ENCODE results near the gene GIMAP8. TPM values are rescaled to one million over a fixed set of nuclear protein-coding genes. Genes with fewer than 3 reads are reported as not detected.

Gene GIMAP8
- total RNA-seq, 1 experiment from 2014 or later: not detected

GRCh38 chr7:150441524-150441923 lies 8.9 kb upstream of the GIMAP8 start:
- no peak overlapping the region for H2BK15ac ChIP-seq (ENCODE audit: low read depth, low read length)
- H3K27me3 ChIP-seq (ENCODE audit: insufficient read depth, low read length): no peaks in the 10 kb centered on the region
- H3K23ac ChIP-seq (ENCODE audit: insufficient read length, low read depth, low read length): no peak overlapping the region
- no peaks in the 10 kb centered on the region for H3K4me1 ChIP-seq (ENCODE audit: insufficient read depth, low read length)
- Mint-ChIP-seq H3K36me3 (ENCODE audit: insufficient read depth in 1 of 3, low read depth in 3 of 3) (peaks cover 0 to 4% (median 0%) of the 10 kb centered on the region in 3 experiments; a peak in 1 of 7 replicates), H3K27me3 (ENCODE audit: low read depth) (peaks cover 72% of the 10 kb centered on the region), H3K9me3 (peaks cover 6 to 11% of the 10 kb centered on the region in 2 experiments), H3K27ac (no peak overlapping the region), H3K4me1 (peaks cover 0 to 3% of the 10 kb centered on the region in 2 experiments; a peak in 1 of 4 replicates), H3K4me3 (no peak overlapping the region)
- H2BK12ac ChIP-seq (ENCODE audit: insufficient read length, low read depth, low read length): no peak overlapping the region
- H3T11ph ChIP-seq (ENCODE audit: low read length): no peak overlapping the region
- no peak overlapping the region for H3K27ac ChIP-seq (ENCODE audit: insufficient read length, low read depth, low read length)
- no peak overlapping the region for H2BK120ac ChIP-seq (ENCODE audit: low read depth, low read length, poor library complexity, severe bottlenecking)
- no peak overlapping the region for H3K9ac ChIP-seq (ENCODE audit: extremely low read depth, insufficient read length, low read length)
- DNase-seq: no peak
- H3K79me2 ChIP-seq (ENCODE audit: insufficient read depth, low read length): no peaks in the 10 kb centered on the region
- H3K56ac ChIP-seq (ENCODE audit: insufficient read length, low read depth, low read length): no peak overlapping the region
- TF ChIP-seq, protein P1, sequence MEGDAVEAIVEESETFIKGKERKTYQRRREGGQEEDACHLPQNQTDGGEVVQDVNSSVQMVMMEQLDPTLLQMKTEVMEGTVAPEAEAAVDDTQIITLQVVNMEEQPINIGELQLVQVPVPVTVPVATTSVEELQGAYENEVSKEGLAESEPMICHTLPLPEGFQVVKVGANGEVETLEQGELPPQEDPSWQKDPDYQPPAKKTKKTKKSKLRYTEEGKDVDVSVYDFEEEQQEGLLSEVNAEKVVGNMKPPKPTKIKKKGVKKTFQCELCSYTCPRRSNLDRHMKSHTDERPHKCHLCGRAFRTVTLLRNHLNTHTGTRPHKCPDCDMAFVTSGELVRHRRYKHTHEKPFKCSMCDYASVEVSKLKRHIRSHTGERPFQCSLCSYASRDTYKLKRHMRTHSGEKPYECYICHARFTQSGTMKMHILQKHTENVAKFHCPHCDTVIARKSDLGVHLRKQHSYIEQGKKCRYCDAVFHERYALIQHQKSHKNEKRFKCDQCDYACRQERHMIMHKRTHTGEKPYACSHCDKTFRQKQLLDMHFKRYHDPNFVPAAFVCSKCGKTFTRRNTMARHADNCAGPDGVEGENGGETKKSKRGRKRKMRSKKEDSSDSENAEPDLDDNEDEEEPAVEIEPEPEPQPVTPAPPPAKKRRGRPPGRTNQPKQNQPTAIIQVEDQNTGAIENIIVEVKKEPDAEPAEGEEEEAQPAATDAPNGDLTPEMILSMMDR (conservative IDR thresholded peaks at IDR 0.05): no peak
- H3K4me2 ChIP-seq (ENCODE audit: insufficient read depth, insufficient read length, low read length): no peak overlapping the region
- H3K23me2 ChIP-seq (ENCODE audit: insufficient read length, low read depth, low read length, poor library complexity, severe bottlenecking): no peaks in the 10 kb centered on the region
- H2BK20ac ChIP-seq (ENCODE audit: low read depth, low read length, poor library complexity, severe bottlenecking): no peak overlapping the region
- no peaks in the 10 kb centered on the region for H3K9me3 ChIP-seq (ENCODE audit: control insufficient read depth, low read depth, low read length)
- no peak overlapping the region for H4K91ac ChIP-seq (ENCODE audit: insufficient read length, low read depth, low read length)
- no peak overlapping the region for H4K8ac ChIP-seq (replicated peaks; ENCODE audit: insufficient read length, low read depth, low read length)
- no peak overlapping the region for H3K4ac ChIP-seq (ENCODE audit: low read depth, low read length)
- no peak overlapping the region for H2BK5ac ChIP-seq (ENCODE audit: insufficient read length, low read length)
- no peak overlapping the region for H3K18ac ChIP-seq (ENCODE audit: insufficient read length, low read depth, low read length)
- no peaks in the 10 kb centered on the region for H4K20me1 ChIP-seq (ENCODE audit: control insufficient read depth, insufficient read depth, insufficient read length)
- no peak overlapping the region for H3K14ac ChIP-seq (ENCODE audit: insufficient read depth, low read length)
- H3K79me1 ChIP-seq (ENCODE audit: insufficient read depth, low read depth, low read length, poor library complexity, severe bottlenecking): no peaks in the 10 kb centered on the region
- no peak overlapping the region for H2AFZ ChIP-seq (ENCODE audit: low read length)
- no peak overlapping the region for H4K5ac ChIP-seq (ENCODE audit: insufficient read length, low read depth, low read length)
- no peak overlapping the region for H2AK5ac ChIP-seq (ENCODE audit: insufficient read length, low read length)

Data from H9 (cell line).